Measurements from ENCODE around the gene TNFAIP1. TPM values are rescaled to one million over a fixed set of nuclear protein-coding genes. Genes with fewer than 3 reads are reported as not detected.
A peak's percentile ranks its signal among the peaks of the same experiment; 100 is the strongest.

Gene TNFAIP1
- total RNA-seq, 1 donor from 2014 or later = 18.9 TPM

- no peak for ATAC-seq (ENCODE audit: low read depth)
- DNase-seq = no peak
- CTCF ChIA-PET = interaction anchor here (2.1 kb wide), 1 partner anchor 44 kb away, joined by 6 read pairs; no protein-coding TSS in a partner anchor
- POLR2A ChIA-PET = interaction anchor here (1.4 kb wide), 1 partner anchor 15 kb away, joined by 3 read pairs; the partner anchor contains the start of gene POLDIP2
- Mint-ChIP-seq H3K9me3 (no peaks in the 10 kb centered on the region), H3K4me1 (peaks cover 23% of the 10 kb centered on the region), H3K4me3 (peak overlapping the region; percentile 73), H3K27me3 (no peaks in the 10 kb centered on the region), H3K36me3 (ENCODE audit: low read depth) (peaks cover 3% of the 10 kb centered on the region), H3K27ac (no peak overlapping the region)
- TF ChIP-seq, protein P1, sequence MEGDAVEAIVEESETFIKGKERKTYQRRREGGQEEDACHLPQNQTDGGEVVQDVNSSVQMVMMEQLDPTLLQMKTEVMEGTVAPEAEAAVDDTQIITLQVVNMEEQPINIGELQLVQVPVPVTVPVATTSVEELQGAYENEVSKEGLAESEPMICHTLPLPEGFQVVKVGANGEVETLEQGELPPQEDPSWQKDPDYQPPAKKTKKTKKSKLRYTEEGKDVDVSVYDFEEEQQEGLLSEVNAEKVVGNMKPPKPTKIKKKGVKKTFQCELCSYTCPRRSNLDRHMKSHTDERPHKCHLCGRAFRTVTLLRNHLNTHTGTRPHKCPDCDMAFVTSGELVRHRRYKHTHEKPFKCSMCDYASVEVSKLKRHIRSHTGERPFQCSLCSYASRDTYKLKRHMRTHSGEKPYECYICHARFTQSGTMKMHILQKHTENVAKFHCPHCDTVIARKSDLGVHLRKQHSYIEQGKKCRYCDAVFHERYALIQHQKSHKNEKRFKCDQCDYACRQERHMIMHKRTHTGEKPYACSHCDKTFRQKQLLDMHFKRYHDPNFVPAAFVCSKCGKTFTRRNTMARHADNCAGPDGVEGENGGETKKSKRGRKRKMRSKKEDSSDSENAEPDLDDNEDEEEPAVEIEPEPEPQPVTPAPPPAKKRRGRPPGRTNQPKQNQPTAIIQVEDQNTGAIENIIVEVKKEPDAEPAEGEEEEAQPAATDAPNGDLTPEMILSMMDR (IDR thresholded peaks at IDR 0.05) = no peak
- intact Hi-C loops (cut with micrococcal nuclease) = loop anchor here (5.0 kb wide), 1 partner anchor 56 kb away; the partner anchor contains the start of gene TMEM97
Measured at GRCh38 chr17:28372945-28373274, 37.3 kb downstream of the TNFAIP1 start.

- Mint-ChIP-seq H3K27ac (no peak overlapping the region), H3K27me3 (peaks cover 15% of the 10 kb centered on the region), H3K36me3 (ENCODE audit: low read depth) (peaks cover 7% of the 10 kb centered on the region), H3K9me3 (no peaks in the 10 kb centered on the region), H3K4me1 (peaks cover 25% of the 10 kb centered on the region), H3K4me3 (no peak overlapping the region)
- DNase-seq = no peak
- intact Hi-C loops (cut with micrococcal nuclease) = no loop called here
- POLR2A ChIA-PET = no interaction called here
- CTCF ChIA-PET = no interaction called here
- TF ChIP-seq, protein P1 (IDR thresholded peaks at IDR 0.05) = no peak
- no peak for ATAC-seq (ENCODE audit: low read depth)
Measured at GRCh38 chr17:28379814-28380801, 44.5 kb downstream of the TNFAIP1 start.

GRCh38 chr17:28381141-28381825 lies 45.7 kb downstream of the TNFAIP1 start:
- ATAC-seq (ENCODE audit: low read depth) (no peak), DNase-seq (no peak)
- peaks cover 15% of the 10 kb centered on the region for H3K27me3 Mint-ChIP-seq
- POLR2A ChIA-PET = interaction anchor here (0.6 kb wide), 1 partner anchor 42 kb away, joined by 5 read pairs; no protein-coding TSS in a partner anchor
- intact Hi-C loops (cut with micrococcal nuclease) = no loop called here
- TF ChIP-seq, protein P1 (IDR thresholded peaks at IDR 0.05) = no peak
- CTCF ChIA-PET = no interaction called here
- H3K36me3 Mint-ChIP-seq (ENCODE audit: low read depth) = peaks cover 7% of the 10 kb centered on the region
- H3K4me3 Mint-ChIP-seq = no peak overlapping the region
- peaks cover 30% of the 10 kb centered on the region for H3K4me1 Mint-ChIP-seq
- H3K9me3 Mint-ChIP-seq = no peaks in the 10 kb centered on the region
- no peak overlapping the region for H3K27ac Mint-ChIP-seq

DNA sequence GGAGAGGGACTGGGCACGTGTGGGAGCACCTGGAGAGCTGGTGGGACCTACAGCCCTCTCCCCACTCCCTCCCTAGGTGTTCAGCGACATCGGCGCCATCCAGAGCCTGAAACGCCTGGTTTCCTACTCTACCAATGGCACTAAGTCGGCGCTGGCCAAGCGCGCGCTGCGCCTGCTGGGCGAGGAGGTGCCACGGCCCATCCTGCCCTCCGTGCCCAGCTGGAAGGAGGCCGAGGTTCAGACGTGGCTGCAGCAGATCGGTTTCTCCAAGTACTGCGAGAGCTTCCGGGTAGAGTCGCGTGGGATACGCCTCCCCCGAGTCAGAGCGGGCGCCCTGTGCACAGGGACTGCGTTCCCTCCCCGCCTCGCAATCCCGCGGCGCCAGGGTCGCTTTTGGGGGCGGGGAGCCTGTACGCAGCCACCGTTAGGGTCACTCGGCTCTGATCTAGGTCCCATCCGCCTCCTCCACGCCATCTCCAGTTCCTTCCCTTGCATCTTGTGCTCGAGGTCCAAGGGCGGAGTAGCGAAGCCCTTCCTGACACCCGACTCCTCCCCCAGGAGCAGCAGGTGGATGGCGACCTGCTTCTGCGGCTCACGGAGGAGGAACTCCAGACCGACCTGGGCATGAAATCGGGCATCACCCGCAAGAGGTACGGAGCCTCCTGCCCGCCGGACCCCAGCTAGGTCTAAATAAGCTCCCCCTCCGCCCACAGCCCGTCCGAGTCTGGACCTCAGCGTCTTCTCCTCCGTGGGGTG lies 48.9 kb downstream of the TNFAIP1 start:
- Mint-ChIP-seq H3K4me3 (peak overlapping the region; percentile 90), H3K4me1 (peaks cover 30% of the 10 kb centered on the region), H3K27ac (no peak overlapping the region), H3K27me3 (peaks cover 15% of the 10 kb centered on the region), H3K36me3 (ENCODE audit: low read depth) (peaks cover 15% of the 10 kb centered on the region), H3K9me3 (no peaks in the 10 kb centered on the region)
- peak; percentile 33 for DNase-seq
- ChIA-PET CTCF (interaction anchor here (1.5 to 2.2 kb wide), 2 partner anchors 25 to 32 kb away, joined by 3 to 7 read pairs; no protein-coding TSS in a partner anchor), POLR2A (interaction anchor here (0.7 to 2.2 kb wide), 3 partner anchors 27 to 164 kb away, joined by 3 to 12 read pairs (median 5); partner anchors contain the start of genes IFT20, POLDIP2 and TNFAIP1)
- TF ChIP-seq, protein P1 (IDR thresholded peaks at IDR 0.05) = no peak
- intact Hi-C loops (cut with micrococcal nuclease) = no loop called here
- ATAC-seq (ENCODE audit: low read depth) = peak; percentile 91
